DND-41 (cell line): ENCODE data around the gene ELMO3.

ENCODE experiments used
- ATAC-seq: fragments of 200-7000 bp; cut with Tn5 transposase; 3 replicates; pipeline ENCODE4 v1.9.1; 2021; ENCODE audit warnings: low read depth; ENCODE audit not compliant: insufficient read depth
- DNase-seq: peaks from one replicate; pipeline ENCODE4 v3.0.0-alpha.2; 2020
- H2AFZ ChIP-seq: 2 replicates; pipeline ENCODE4 v1.6.0; 2012; ENCODE audit warnings: low read depth, low read length
- H3K27ac ChIP-seq: 2 replicates; pipeline ENCODE4 v1.5.1; 2012; ENCODE audit warnings: low read length, inconsistent platforms
- H3K27me3 ChIP-seq: fragments of 200-600 bp; sonication (generic); 2 replicates; pipeline ENCODE4 v1.6.0; 2012; ENCODE audit warnings: low read length, mild to moderate bottlenecking, inconsistent platforms; ENCODE audit not compliant: insufficient read depth, poor library complexity
- H3K36me3 ChIP-seq: 2 replicates; pipeline ENCODE4 v1.5.1; 2012; ENCODE audit warnings: low read length, inconsistent platforms; ENCODE audit not compliant: insufficient read depth
- H3K4me1 ChIP-seq: 2 replicates; pipeline ENCODE4 v1.5.1; 2012; ENCODE audit warnings: mild to moderate bottlenecking, low read length; ENCODE audit not compliant: insufficient read depth
- H3K4me2 ChIP-seq: 2 replicates; pipeline ENCODE4 v1.6.0; 2012; ENCODE audit warnings: mild to moderate bottlenecking, moderate library complexity, low read length, inconsistent platforms; ENCODE audit not compliant: insufficient read depth
- H3K4me3 ChIP-seq, 2 experiments: fragments of 200-600 bp in 1 of 2; shearing (Covaris generic) in 1 of 2; 2 replicates each; pipeline ENCODE4 v1.5.1; 2012 to 2016; ENCODE audit warnings: inconsistent platforms in 2 of 2, low read length in 2 of 2, mild to moderate bottlenecking in 2 of 2, low read depth in 1 of 2, moderate library complexity in 1 of 2
- H3K79me2 ChIP-seq: 2 replicates; pipeline ENCODE4 v1.6.0; 2012; ENCODE audit warnings: low read length, inconsistent platforms; ENCODE audit not compliant: insufficient read depth
- H3K9ac ChIP-seq: 2 replicates; pipeline ENCODE4 v1.6.0; 2012; ENCODE audit warnings: low read depth, mild to moderate bottlenecking, inconsistent platforms, low read length, moderate library complexity
- H3K9me3 ChIP-seq: 2 replicates; pipeline ENCODE4 v1.5.1; 2012; ENCODE audit warnings: low read length, moderate library complexity, mild to moderate bottlenecking, inconsistent platforms; ENCODE audit not compliant: insufficient read depth, severe bottlenecking
- H4K20me1 ChIP-seq: 2 replicates; pipeline ENCODE4 v1.6.0; 2012; ENCODE audit warnings: low read length; ENCODE audit not compliant: insufficient read depth
- CTCF ChIP-seq: IDR thresholded peaks from 2 replicates; pipeline ENCODE4 v1.5.1; 2012; ENCODE audit warnings: borderline replicate concordance, low read length, moderate library complexity, mild to moderate bottlenecking; ENCODE audit not compliant: poor library complexity, severe bottlenecking; ENCODE audit errors: extremely low read depth
- EZH2 ChIP-seq: IDR thresholded peaks from 3 replicates; pipeline ENCODE4 v1.6.1; 2012; ENCODE audit warnings: borderline replicate concordance, low read depth, mild to moderate bottlenecking, moderate library complexity, low read length, inconsistent platforms; ENCODE audit not compliant: severe bottlenecking

Gene ELMO3

GRCh38 chr16:67252609-67253497, 53.9 kb downstream of the ELMO3 start:
- H3K9me3 ChIP-seq, result no peaks in the 10 kb centered on the region
- H3K4me3 ChIP-seq, result no peak overlapping the region
- no peak overlapping the region for H3K27ac ChIP-seq
- ATAC-seq (no peak), DNase-seq (no peak)
- H3K4me2 ChIP-seq, result no peak overlapping the region
- no peak for TF ChIP-seq EZH2
- TF ChIP-seq CTCF, result no peak
- H2AFZ ChIP-seq, result no peak overlapping the region
- H3K36me3 ChIP-seq, result no peaks in the 10 kb centered on the region
- peaks cover 17% of the 10 kb centered on the region for H3K4me1 ChIP-seq
- H3K27me3 ChIP-seq, result peaks cover 26% of the 10 kb centered on the region
- H4K20me1 ChIP-seq, result no peaks in the 10 kb centered on the region
- no peaks in the 10 kb centered on the region for H3K79me2 ChIP-seq
- no peak overlapping the region for H3K9ac ChIP-seq
